Activated B cell treated with CpG ODN at 0.5 μM for 24 hours (primary cell): ENCODE measurements around the gene CSAD. TPM values are rescaled to one million over a fixed set of nuclear protein-coding genes. Genes with fewer than 3 reads are reported as not detected.

Experiments used
- ATAC-seq: fragments of 200-7000 bp; cut with Tn5 transposase; one replicate; pipeline ENCODE4 v1.10.0; 2021; ENCODE audit warnings: low read depth, mild to moderate bottlenecking, moderate library complexity
- CTCF ChIA-PET: fragments of 350-600 bp; sonication (Branson Sonifier 250); formaldehyde crosslinking; loops from one replicate; lab custom pipeline; 2021; ENCODE audit warnings: antibody characterized with exemption; lab: Charles Lee
- POLR2A ChIA-PET: fragments of 350-600 bp; sonication (Branson Sonifier 250); formaldehyde crosslinking; loops from one replicate; lab custom pipeline; 2021; ENCODE audit warnings: antibody characterized with exemption; lab: Charles Lee
- DNase-seq: peaks from one replicate; pipeline ENCODE4 v3.0.0; 2022
- H3K27ac Mint-ChIP-seq: one replicate; pipeline ENCODE4 v1.8.0; 2020; ENCODE audit warnings: mixed read lengths
- H3K27me3 Mint-ChIP-seq: one replicate; pipeline ENCODE4 v1.8.0; 2021; ENCODE audit warnings: mixed read lengths
- H3K36me3 Mint-ChIP-seq: one replicate; pipeline ENCODE4 v1.8.0; 2021; ENCODE audit warnings: low read depth, mixed read lengths
- H3K4me1 Mint-ChIP-seq: one replicate; pipeline ENCODE4 v1.8.0; 2021; ENCODE audit warnings: mixed read lengths
- H3K4me3 Mint-ChIP-seq: one replicate; pipeline ENCODE4 v1.8.0; 2020; ENCODE audit warnings: mild to moderate bottlenecking, mixed read lengths
- H3K9me3 Mint-ChIP-seq: one replicate; pipeline ENCODE4 v1.8.0; 2020; ENCODE audit warnings: mixed read lengths
- intact Hi-C: fragments of 100-400 bp; cut with micrococcal nuclease; formaldehyde crosslinking; loops from one replicate; pipeline ENCODE4 v1.15.1; 2024
- total RNA-seq: library from RNA; stranded (reverse); gene quantifications from 2 replicates; pipeline ENCODE4 v1.2.3, GENCODE V29; 2022
- TF ChIP-seq, protein P1 (sequence below): fragments of 200-600 bp; IDR thresholded peaks from one replicate; pipeline ENCODE4 v1.8.0; 2022; ENCODE audit warnings: antibody characterized with exemption, mild to moderate bottlenecking

Gene CSAD
- total RNA-seq, 1 donor from 2014 or later = 34.6 TPM

- Mint-ChIP-seq H3K27me3 (no peaks in the 10 kb centered on the region), H3K27ac (no peak overlapping the region)
- POLR2A ChIA-PET = no interaction called here
Observed at GRCh38 chr12:53227341-53227740, 46.6 kb upstream of the CSAD start.

DNA sequence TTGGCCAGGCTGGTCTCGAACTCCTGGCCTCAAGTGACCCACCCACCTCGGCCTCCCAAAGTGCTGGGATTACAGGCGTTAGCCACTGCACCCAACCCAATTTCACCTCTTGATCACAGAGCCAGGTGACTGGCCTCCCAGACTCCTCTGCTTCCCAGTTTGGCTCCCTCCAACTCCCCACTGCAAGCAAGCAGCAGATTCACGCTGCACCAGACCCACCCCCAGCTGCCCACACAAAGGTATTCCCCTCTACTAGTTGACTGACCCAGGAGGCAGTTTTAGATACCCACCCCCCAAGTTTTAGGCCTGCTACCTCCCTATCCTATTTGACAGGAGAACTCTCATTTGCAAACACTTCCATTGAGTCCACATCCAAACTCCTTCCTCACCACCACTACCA lies 46.1 kb upstream of the CSAD start:
- ATAC-seq = no peak
- CTCF ChIA-PET = no interaction called here
- intact Hi-C loops = no loop called here
- Mint-ChIP-seq H3K4me1 (peaks cover 10% of the 10 kb centered on the region), H3K27me3 (no peaks in the 10 kb centered on the region), H3K9me3 (no peaks in the 10 kb centered on the region), H3K4me3 (no peak overlapping the region), H3K36me3 (no peaks in the 10 kb centered on the region), H3K27ac (no peak overlapping the region)
- POLR2A ChIA-PET = no interaction called here
- TF ChIP-seq, protein P1, sequence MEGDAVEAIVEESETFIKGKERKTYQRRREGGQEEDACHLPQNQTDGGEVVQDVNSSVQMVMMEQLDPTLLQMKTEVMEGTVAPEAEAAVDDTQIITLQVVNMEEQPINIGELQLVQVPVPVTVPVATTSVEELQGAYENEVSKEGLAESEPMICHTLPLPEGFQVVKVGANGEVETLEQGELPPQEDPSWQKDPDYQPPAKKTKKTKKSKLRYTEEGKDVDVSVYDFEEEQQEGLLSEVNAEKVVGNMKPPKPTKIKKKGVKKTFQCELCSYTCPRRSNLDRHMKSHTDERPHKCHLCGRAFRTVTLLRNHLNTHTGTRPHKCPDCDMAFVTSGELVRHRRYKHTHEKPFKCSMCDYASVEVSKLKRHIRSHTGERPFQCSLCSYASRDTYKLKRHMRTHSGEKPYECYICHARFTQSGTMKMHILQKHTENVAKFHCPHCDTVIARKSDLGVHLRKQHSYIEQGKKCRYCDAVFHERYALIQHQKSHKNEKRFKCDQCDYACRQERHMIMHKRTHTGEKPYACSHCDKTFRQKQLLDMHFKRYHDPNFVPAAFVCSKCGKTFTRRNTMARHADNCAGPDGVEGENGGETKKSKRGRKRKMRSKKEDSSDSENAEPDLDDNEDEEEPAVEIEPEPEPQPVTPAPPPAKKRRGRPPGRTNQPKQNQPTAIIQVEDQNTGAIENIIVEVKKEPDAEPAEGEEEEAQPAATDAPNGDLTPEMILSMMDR = no peak
- DNase-seq = no peak

More at GRCh38 chr12:53227341-53227740, 46.6 kb upstream of the CSAD start:
- peaks cover 7% of the 10 kb centered on the region for H3K4me1 Mint-ChIP-seq
- no peaks in the 10 kb centered on the region for H3K36me3 Mint-ChIP-seq
- TF ChIP-seq, protein P1 = no peak
- no peak for ATAC-seq
- CTCF ChIA-PET = no interaction called here
- no peak overlapping the region for H3K4me3 Mint-ChIP-seq
- DNase-seq = no peak
- H3K9me3 Mint-ChIP-seq = no peaks in the 10 kb centered on the region
- intact Hi-C loops = no loop called here

GRCh38 chr12:53225635-53226424 lies 45.1 kb upstream of the CSAD start:
- ChIA-PET CTCF (interaction anchor here (1.2 kb wide), 1 partner anchor 12 kb away, joined by 3 read pairs; no protein-coding TSS in a partner anchor), POLR2A (interaction anchor here (0.6 kb wide), 1 partner anchor 76 kb away, joined by 3 read pairs; no protein-coding TSS in a partner anchor)
- intact Hi-C loops = no loop called here
- TF ChIP-seq, protein P1 = no peak
- no peak overlapping the region for H3K4me3 Mint-ChIP-seq
- no peaks in the 10 kb centered on the region for H3K9me3 Mint-ChIP-seq
- peaks cover 12% of the 10 kb centered on the region for H3K4me1 Mint-ChIP-seq
- H3K27ac Mint-ChIP-seq = no peak overlapping the region
- no peak for ATAC-seq
- DNase-seq = no peak
- H3K27me3 Mint-ChIP-seq = no peaks in the 10 kb centered on the region
- peaks cover 3% of the 10 kb centered on the region for H3K36me3 Mint-ChIP-seq

GRCh38 chr12:53224897-53225634 lies 44.3 kb upstream of the CSAD start:
- no peaks in the 10 kb centered on the region for H3K9me3 Mint-ChIP-seq
- no peak overlapping the region for H3K4me3 Mint-ChIP-seq
- no peaks in the 10 kb centered on the region for H3K27me3 Mint-ChIP-seq
- ChIA-PET POLR2A (interaction anchor here (0.6 to 0.7 kb wide), 2 partner anchors 19 to 76 kb away, joined by 3 to 4 read pairs; no protein-coding TSS in a partner anchor), CTCF (interaction anchor here (1.2 kb wide), 1 partner anchor 12 kb away, joined by 3 read pairs; no protein-coding TSS in a partner anchor)
- no peak for ATAC-seq
- H3K27ac Mint-ChIP-seq = peak overlapping the region; percentile 21
- peaks cover 8% of the 10 kb centered on the region for H3K36me3 Mint-ChIP-seq
- peaks cover 12% of the 10 kb centered on the region for H3K4me1 Mint-ChIP-seq
- TF ChIP-seq, protein P1 = no peak
- no peak for DNase-seq
- intact Hi-C loops = no loop called here
